RWPE1 (cell line): Measurements from ENCODE around the gene SRSF1.
"Not testable (repeated sequence)": the region's sequence is repeated elsewhere in the genome, so short reads cannot be mapped to it uniquely, and the experiment has no call there.

Experiments used
- CTCF ChIA-PET: fragments of 350-600 bp; sonication (Branson Sonifier 250); formaldehyde crosslinking; extraction: SDS; loops from one replicate; lab custom pipeline; 2021; lab: Yijun Ruan, JAX
- POLR2A ChIA-PET: fragments of 400-600 bp; formaldehyde crosslinking; extraction: SDS; loops from one replicate; lab custom pipeline; 2020; ENCODE audit warnings: antibody characterized with exemption; ENCODE audit not compliant: low non-redundant PET; lab: Yijun Ruan, JAX
- DNase-seq: peaks from one replicate; pipeline ENCODE4 v3.0.0; 2012; ENCODE audit warnings: low spot score
- H3K27ac ChIP-seq: fragments of 450-650 bp; 2 replicates; pipeline ENCODE4 v1.5.1; 2017
- TF ChIP-seq, protein P1 (sequence below): fragments of 450-650 bp; conservative IDR thresholded peaks from 2 replicates; pipeline ENCODE4 v1.5.1; 2017; ENCODE audit warnings: low read depth, mild to moderate bottlenecking

SRSF1 gene

DNA sequence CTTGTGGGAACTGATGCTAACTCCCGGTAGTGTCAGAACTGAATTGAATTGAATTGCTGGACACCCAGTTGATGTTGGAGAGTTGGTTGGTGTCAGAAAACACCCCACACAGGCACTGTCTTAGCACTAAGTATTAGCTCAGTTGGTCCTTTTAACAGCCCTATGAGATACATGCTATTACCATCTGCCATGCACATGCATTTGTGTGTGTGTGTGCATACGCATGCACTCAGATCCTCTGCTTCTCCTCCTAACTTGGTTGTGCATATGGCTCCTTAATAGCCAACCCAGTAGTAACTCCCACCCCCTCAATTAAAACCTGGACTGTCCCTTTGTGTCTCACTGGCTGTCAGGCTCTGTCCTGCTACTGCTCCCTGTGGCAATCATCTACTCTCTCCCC is 43.9 kb upstream of the SRSF1 start:
- ChIA-PET CTCF (no interaction called here), POLR2A (no interaction called here)
- TF ChIP-seq, protein P1, sequence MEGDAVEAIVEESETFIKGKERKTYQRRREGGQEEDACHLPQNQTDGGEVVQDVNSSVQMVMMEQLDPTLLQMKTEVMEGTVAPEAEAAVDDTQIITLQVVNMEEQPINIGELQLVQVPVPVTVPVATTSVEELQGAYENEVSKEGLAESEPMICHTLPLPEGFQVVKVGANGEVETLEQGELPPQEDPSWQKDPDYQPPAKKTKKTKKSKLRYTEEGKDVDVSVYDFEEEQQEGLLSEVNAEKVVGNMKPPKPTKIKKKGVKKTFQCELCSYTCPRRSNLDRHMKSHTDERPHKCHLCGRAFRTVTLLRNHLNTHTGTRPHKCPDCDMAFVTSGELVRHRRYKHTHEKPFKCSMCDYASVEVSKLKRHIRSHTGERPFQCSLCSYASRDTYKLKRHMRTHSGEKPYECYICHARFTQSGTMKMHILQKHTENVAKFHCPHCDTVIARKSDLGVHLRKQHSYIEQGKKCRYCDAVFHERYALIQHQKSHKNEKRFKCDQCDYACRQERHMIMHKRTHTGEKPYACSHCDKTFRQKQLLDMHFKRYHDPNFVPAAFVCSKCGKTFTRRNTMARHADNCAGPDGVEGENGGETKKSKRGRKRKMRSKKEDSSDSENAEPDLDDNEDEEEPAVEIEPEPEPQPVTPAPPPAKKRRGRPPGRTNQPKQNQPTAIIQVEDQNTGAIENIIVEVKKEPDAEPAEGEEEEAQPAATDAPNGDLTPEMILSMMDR: no peak
- no peak for DNase-seq
- no peak overlapping the region for H3K27ac ChIP-seq

DNA sequence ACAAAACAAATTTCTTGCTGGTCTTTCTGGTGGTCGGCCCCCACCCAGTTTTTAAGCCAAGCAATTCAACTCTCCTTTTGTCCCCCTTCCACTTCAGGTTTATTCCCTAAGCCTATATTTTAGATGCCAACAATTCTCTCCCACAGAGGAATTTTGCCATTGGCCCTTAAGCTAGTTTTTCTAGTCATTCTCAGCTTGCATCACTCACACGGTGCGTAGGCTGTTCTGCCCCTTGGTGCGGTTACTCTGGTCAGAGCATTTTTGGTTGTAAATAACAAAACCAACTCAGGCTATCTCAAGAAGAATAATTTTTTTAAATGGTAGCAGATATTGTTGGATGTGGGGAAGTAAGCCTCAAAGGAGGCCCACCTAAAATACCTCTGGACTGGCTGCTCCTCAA is 42.5 kb upstream of the SRSF1 start:
- H3K27ac ChIP-seq: no peak overlapping the region
- TF ChIP-seq, protein P1: no peak
- no peak for DNase-seq
- CTCF ChIA-PET: no interaction called here
- POLR2A ChIA-PET: no interaction called here

DNA sequence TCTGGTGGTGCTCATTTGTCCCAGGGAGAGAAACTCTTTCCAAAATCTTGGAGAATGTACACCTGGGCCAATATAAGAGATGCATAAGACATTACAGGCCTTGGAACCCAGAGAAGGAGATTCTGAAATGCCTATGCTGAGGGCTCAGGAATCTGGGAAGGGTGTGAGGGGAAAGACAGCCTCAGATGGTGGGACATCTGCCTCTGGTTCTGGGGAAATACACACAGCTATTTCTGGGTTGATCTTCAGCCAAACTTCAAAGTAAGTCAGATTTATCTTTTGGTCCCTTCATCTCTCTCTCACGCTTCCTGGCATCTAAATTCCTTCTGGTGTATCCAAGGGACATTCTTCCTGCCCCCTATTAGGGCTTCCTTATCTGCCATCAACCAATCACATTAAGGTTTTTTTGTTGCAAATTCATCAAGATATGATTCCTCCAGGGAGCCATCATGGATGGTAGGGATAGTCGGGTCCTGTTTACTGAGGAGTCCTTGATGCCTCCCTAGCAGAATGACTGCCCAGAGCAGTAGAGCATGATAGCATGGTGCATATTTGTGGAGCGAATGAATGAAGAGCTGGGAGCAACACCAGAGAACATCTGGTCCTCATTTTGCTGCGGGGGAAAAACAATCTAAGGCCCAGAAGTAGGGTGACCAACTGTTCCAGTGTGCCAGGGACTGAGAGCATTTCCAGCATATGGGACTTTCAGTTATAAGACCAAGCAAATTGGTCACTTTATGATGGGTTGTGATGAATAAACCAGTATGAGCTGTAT is 40.5 kb upstream of the SRSF1 start:
- no peak for DNase-seq
- no peak overlapping the region for H3K27ac ChIP-seq
- POLR2A ChIA-PET: no interaction called here
- TF ChIP-seq, protein P1: no peak
- CTCF ChIA-PET: no interaction called here

DNA sequence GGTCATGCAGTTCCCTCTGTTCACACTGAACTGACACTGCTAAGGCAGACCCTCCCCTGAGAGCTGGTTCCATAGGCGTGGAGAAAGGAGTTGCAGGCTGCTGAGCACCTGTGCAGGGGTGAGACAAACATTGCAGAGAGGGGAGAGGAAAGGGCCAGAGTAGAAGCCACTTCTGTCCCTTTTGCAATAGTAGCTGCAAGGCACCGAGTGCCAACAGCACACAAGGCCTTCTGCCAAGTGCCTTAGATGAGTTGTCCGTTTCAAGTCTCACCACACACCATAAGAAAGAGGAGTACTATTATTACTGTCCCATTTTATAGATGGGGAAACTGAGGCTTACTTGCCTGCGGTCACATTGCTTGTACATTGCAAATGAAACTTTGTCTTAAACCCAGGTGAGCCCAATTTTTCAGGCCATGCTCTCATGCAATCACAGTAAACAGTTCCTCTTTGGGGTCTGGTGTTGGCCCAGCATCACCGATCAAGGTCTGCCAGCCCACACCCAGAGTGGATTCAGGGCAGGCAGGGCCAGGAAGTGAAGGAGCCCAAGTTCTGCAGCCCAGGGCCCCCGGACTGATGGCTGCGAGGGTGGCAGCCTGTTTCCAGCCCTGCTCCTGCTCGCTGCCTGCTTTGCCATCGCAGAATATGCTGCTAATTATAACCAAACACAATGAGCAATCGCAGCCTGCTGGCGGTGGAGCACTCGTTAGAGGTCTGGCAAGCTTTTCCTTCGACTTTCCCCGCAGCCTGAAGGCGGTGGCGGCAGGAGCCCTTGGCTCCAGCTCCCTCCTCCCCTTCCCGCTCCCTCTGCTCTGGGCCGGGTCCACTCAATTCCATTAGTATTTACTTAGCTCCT is 39.4 kb upstream of the SRSF1 start:
- POLR2A ChIA-PET: no interaction called here
- CTCF ChIA-PET: no interaction called here
- H3K27ac ChIP-seq: no peak overlapping the region
- DNase-seq: no peak
- TF ChIP-seq, protein P1: no peak

DNA sequence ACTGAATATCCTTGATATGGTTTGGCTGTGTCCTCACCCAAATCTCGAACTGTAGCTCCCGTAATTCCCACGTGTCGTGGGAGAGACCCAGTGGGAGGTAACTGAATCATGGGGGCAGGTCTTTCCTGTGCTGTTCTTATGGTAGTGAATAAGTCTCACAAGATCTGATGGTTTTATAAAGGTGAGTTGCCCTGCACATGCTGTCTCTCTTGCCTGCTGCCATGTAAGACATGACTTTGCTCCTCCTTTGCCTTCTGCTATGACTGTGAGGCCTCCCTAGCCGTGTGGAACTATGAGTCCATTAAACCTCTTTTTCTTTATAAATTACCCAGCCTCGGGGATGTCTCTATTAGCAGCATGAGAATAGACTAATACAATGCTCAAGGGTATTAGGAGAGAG is 37.2 kb upstream of the SRSF1 start:
- CTCF ChIA-PET, POLR2A ChIA-PET, H3K27ac ChIP-seq, DNase-seq: not testable (repeated sequence)

DNA sequence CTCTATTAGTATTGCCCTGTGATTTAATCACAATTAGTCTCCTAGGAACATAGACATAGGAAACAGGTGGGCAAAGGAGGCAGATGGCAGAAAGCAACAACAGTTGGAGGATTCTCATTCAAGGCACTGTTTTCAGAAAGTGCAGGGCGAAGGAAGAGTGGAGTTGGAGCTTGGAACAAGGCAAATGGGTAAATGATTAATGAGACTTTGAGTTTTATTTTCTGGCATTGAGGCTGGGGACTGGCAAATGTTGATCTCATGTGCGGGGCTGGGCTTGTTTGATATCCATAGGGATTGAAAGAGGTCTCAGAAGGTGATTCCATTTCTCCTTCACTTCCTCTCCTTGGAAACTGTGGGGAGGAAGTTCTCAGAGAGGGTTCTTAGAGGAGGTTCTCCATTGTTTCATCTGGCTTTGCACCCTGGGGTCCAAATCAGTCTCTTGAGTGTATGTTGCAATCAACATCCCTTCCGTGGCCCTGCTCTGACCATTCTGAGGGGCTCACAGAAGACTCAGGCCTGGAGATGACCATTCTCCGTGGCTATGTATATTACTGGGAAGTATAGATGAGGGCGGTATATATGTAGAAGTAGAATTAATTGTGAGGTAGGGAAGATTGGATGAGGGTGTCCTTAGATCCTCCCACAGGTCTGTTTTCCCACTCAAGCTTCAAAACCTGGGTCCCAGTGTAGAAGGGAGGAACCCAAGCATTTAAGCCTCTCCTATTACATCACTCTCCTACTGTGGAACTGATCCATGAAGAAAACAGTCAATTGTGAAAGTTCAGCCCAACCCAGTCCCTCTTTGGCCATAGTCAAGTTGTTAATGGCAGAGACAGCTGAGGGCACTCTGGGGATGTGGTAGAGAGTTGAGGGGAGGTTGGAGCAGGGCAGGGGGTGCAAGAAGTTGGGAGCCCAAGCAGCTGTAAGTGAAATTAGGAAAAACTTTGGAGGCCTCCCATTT is 36.5 kb upstream of the SRSF1 start:
- no peak overlapping the region for H3K27ac ChIP-seq
- TF ChIP-seq, protein P1: no peak
- ChIA-PET POLR2A (no interaction called here), CTCF (no interaction called here)
- no peak for DNase-seq
